Breast epithelium (tissue), 4 donors: ENCODE data around the gene SLC4A7. TPM values are rescaled to one million over a fixed set of nuclear protein-coding genes. Genes with fewer than 3 reads are reported as not detected.

ENCODE experiments used
- DNase-seq, 2 donors: peaks; one replicate each; pipeline ENCODE4 v3.0.0-alpha.2; 2019; ENCODE audit warnings: low spot score in 2 of 2
- H3K27ac ChIP-seq, 2 donors: fragments of 200-600 bp; sonication (generic) in 1 of 2; one replicate each; pipeline ENCODE4 v1.5.1; 2016 to 2019; ENCODE audit warnings: mild to moderate bottlenecking in 1 of 2
- H3K27me3 ChIP-seq, 2 donors: fragments of 200-600 bp; sonication (generic) in 1 of 2; one replicate each; pipeline versions ENCODE4 v1.5.1 to v1.6.0; 2017 to 2019; ENCODE audit warnings: control low read depth in 1 of 2, mild to moderate bottlenecking in 1 of 2
- H3K36me3 ChIP-seq: fragments of 200-600 bp; one replicate; pipeline ENCODE4 v1.5.1; 2019
- H3K4me1 ChIP-seq, 2 donors: fragments of 200-600 bp; sonication (generic); one replicate each; pipeline ENCODE4 v1.5.1; 2016 to 2019; ENCODE audit warnings: control low read depth in 1 of 2
- H3K4me3 ChIP-seq, 3 donors: fragments of 200-600 bp; sonication (generic); 1 replicate in 2 of 3; 2 replicates in 1 of 3; pipeline ENCODE4 v1.5.1; 2016 to 2019; ENCODE audit warnings: mild to moderate bottlenecking in 3 of 3, moderate library complexity in 2 of 3
- H3K9me3 ChIP-seq, 2 donors: fragments of 200-600 bp; sonication (generic) in 1 of 2; one replicate each; pipeline ENCODE4 v1.5.1; 2016 to 2019; ENCODE audit warnings: control low read depth in 1 of 2
- POLR2A ChIP-seq: fragments of 450-650 bp; IDR thresholded peaks from one replicate; pipeline ENCODE4 v1.6.1; 2016; ENCODE audit warnings: antibody characterized with exemption, mild to moderate bottlenecking, moderate library complexity
- POLR2AphosphoS5 ChIP-seq, 3 donors: sonication (generic); formaldehyde crosslinking; IDR thresholded peaks; one replicate each; pipeline ENCODE4 v1.6.1; 2017; ENCODE audit warnings: antibody characterized with exemption in 3 of 3
- intact Hi-C: fragments of 100-400 bp; cut with DNase I; formaldehyde crosslinking; loops from one replicate; pipeline ENCODE4 v1.15.1; 2023; ENCODE audit warnings: low total_unique reads
- total RNA-seq, 3 donors: library from RNA; depleted of rRNA; stranded (reverse); fragments of >200 nt; gene quantifications; one replicate each; pipeline ENCODE4 v1.1.0, GENCODE V29; 2016
- TF ChIP-seq, protein P1 (sequence below), 3 donors: fragments of 450-650 bp; IDR thresholded peaks; one replicate each; pipeline ENCODE4 v1.5.1; 2016 to 2017; ENCODE audit warnings: antibody characterized with exemption in 3 of 3, mild to moderate bottlenecking in 3 of 3, moderate library complexity in 3 of 3

Gene SLC4A7
- total RNA-seq, 3 donors from 2014 or later: 32.8 to 219 (median 204) TPM

DNA sequence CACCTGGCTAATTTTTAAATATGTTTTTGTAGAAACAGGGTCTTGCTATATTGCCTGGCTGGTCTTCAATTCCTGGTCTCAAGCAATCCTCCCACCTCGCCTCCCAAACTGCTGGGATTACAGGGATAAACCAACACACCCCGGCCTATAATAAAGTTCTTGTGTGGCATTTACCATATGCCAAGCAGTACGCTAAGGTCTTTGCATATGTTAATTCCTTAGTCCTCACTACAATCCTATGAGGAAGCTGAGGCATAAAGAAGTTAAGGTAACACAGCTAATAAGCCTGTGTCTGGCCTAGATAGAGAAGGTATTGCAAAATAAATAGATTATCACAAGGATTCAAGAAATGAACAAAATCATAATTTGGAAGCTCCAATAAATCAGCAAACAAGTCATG lies 17.6 kb upstream of the SLC4A7 start:
- Histone ChIP-seq H3K27me3 (no peaks in the 10 kb centered on the region), H3K9me3 (no peaks in the 10 kb centered on the region), H3K27ac (no peak overlapping the region), H3K4me1 (no peaks in the 10 kb centered on the region), H3K36me3 (no peaks in the 10 kb centered on the region), H3K4me3 (no peak overlapping the region)
- TF ChIP-seq POLR2A (no peak), POLR2AphosphoS5 (IDR thresholded peaks at IDR 0.05) (no peak)
- TF ChIP-seq, protein P1, sequence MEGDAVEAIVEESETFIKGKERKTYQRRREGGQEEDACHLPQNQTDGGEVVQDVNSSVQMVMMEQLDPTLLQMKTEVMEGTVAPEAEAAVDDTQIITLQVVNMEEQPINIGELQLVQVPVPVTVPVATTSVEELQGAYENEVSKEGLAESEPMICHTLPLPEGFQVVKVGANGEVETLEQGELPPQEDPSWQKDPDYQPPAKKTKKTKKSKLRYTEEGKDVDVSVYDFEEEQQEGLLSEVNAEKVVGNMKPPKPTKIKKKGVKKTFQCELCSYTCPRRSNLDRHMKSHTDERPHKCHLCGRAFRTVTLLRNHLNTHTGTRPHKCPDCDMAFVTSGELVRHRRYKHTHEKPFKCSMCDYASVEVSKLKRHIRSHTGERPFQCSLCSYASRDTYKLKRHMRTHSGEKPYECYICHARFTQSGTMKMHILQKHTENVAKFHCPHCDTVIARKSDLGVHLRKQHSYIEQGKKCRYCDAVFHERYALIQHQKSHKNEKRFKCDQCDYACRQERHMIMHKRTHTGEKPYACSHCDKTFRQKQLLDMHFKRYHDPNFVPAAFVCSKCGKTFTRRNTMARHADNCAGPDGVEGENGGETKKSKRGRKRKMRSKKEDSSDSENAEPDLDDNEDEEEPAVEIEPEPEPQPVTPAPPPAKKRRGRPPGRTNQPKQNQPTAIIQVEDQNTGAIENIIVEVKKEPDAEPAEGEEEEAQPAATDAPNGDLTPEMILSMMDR (IDR thresholded peaks at IDR 0.05): no peak
- DNase-seq: no peak
- intact Hi-C loops: no loop called here

DNA sequence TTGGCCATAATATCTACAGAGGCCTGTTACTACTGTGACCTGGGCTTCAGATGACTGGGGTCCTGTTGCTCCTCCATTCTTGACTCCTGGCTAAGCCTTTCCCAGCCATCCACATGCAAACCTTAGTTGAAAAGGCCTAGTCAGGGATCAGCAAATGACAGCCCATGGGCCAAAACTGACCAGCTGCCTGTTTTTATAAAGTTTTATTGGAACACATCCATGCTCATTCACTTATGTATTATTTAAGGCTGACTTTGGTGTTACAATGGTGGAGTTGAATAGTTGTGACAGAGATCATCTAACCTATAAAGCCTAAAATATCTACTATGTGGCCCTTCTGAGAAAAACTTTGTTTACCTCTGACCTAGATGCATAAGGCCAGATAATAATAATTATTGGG lies 16.8 kb upstream of the SLC4A7 start:
- no peak overlapping the region for H3K4me3 ChIP-seq
- intact Hi-C loops: no loop called here
- no peaks in the 10 kb centered on the region for H3K27me3 ChIP-seq
- no peaks in the 10 kb centered on the region for H3K4me1 ChIP-seq
- no peaks in the 10 kb centered on the region for H3K36me3 ChIP-seq
- H3K27ac ChIP-seq: no peak overlapping the region
- DNase-seq: no peak
- TF ChIP-seq POLR2AphosphoS5 (IDR thresholded peaks at IDR 0.05) (no peak), POLR2A (no peak)
- TF ChIP-seq, protein P1 (IDR thresholded peaks at IDR 0.05): no peak
- no peaks in the 10 kb centered on the region for H3K9me3 ChIP-seq

DNA sequence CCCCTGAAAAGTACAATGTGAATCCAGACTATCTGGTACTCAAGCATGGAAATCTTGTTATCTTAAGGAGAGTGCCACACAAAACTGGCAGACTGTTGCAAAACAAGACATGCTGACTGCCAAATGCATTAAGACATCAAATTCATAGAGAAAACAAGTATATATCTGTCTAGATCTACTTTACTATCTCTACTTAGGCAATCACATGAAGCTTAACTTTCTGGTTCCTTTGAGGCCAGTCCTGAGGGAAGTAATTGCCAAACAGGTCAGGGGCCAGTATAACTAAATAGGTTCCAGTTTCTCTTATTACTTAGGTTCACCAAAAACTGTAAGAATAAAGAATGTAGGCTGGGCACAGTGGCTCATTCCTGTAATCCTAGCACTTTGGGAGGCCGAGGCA lies 15.9 kb upstream of the SLC4A7 start:
- DNase-seq: no peak
- H3K36me3 ChIP-seq: no peaks in the 10 kb centered on the region
- H3K27ac ChIP-seq: no peak overlapping the region
- no peak overlapping the region for H3K4me3 ChIP-seq
- no peaks in the 10 kb centered on the region for H3K4me1 ChIP-seq
- intact Hi-C loops: no loop called here
- H3K9me3 ChIP-seq: no peaks in the 10 kb centered on the region
- H3K27me3 ChIP-seq: no peaks in the 10 kb centered on the region
- TF ChIP-seq POLR2AphosphoS5 (IDR thresholded peaks at IDR 0.05): no peak
- no peak for TF ChIP-seq POLR2A
- TF ChIP-seq, protein P1 (IDR thresholded peaks at IDR 0.05): no peak

DNA sequence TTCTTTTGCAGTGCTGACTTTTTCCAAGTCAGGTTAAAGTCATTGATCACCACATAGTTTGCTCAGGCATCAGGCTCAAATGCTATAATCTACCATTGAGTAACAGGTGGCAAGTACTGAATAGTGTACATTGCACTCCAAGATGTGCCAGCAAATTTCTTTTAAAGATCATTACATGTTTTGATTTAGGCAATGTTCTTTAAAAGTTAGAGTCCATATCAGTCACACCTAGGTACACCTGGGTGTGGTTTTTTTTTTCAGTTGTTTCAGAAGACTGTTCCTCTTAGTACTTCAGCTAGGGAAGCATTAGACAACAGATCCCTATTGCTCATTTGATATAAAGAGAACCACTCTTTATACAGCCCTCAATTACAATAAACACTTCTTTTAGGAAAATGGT lies 10.6 kb upstream of the SLC4A7 start:
- intact Hi-C loops: no loop called here
- TF ChIP-seq POLR2A (no peak), POLR2AphosphoS5 (IDR thresholded peaks at IDR 0.05) (no peak)
- TF ChIP-seq, protein P1 (IDR thresholded peaks at IDR 0.05): no peak
- Histone ChIP-seq H3K4me1 (no peaks in the 10 kb centered on the region), H3K27me3 (no peaks in the 10 kb centered on the region), H3K9me3 (no peaks in the 10 kb centered on the region), H3K4me3 (no peak overlapping the region), H3K27ac (no peak overlapping the region), H3K36me3 (no peaks in the 10 kb centered on the region)
- no peak for DNase-seq

DNA sequence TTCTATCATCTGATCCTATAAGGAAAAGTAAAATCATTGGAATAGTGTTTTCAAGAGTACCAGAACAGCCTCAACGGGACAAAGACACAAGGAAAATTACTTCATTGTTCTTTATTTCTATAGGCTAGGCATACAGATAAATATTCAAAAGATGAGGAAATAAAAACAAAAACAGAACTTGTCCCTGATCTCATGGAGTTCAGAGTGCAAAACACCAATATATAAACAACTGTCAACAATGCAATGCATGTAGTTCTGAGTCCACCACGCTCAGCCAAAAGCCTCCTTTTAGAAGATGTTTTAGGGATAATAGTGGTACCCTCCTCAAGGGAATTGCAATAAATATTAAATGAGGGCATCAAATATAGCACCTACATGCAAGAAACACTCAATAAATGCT lies 4.6 kb upstream of the SLC4A7 start:
- no peak for TF ChIP-seq POLR2AphosphoS5 (IDR thresholded peaks at IDR 0.05)
- no peak for TF ChIP-seq POLR2A
- TF ChIP-seq, protein P1 (IDR thresholded peaks at IDR 0.05): no peak
- intact Hi-C loops: no loop called here

More for the DNA sequence above, 4.6 kb upstream of the SLC4A7 start:
- no peaks in the 10 kb centered on the region for H3K4me1 ChIP-seq
- H3K9me3 ChIP-seq: no peaks in the 10 kb centered on the region
- H3K27me3 ChIP-seq: no peaks in the 10 kb centered on the region
- H3K36me3 ChIP-seq: no peaks in the 10 kb centered on the region
- no peak for DNase-seq
- no peak overlapping the region for H3K4me3 ChIP-seq
- no peak overlapping the region for H3K27ac ChIP-seq
